ENCODE measurements around the gene SEC14L2. TPM values are rescaled to one million over a fixed set of nuclear protein-coding genes. Genes with fewer than 3 reads are reported as not detected.

Gene SEC14L2
- total and polyA plus RNA-seq, 2 of the 8 experiments (the other 6 are each of a cell fraction or from before 2014, with no cell fraction given), result 2.8 to 3.2 TPM

GRCh38 chr22:30420347-30421125 is 23.7 kb downstream of the SEC14L2 start:
- H3K27me3 ChIP-seq (replicated peaks in 1 of 4; ENCODE audit: control insufficient read depth in 3 of 4, extremely low read depth in 1 of 4, insufficient read depth in 3 of 4, low read length in 3 of 4), result no peaks in the 10 kb centered on the region
- peaks cover 0 to 15% (median 12%) of the 10 kb centered on the region in 4 experiments; a peak in 6 of 7 replicates for H3K4me1 ChIP-seq (replicated peaks in 1 of 4; ENCODE audit: control insufficient read depth in 3 of 4, insufficient read depth in 4 of 4, low read length in 3 of 4)
- H3K9ac ChIP-seq (replicated peaks in 1 of 4; ENCODE audit: extremely low read depth in 1 of 4, low read depth in 3 of 4, low read length in 3 of 4), result no peak overlapping the region
- FAIRE-seq (no peak), DNase-seq (ENCODE audit: low read depth in 1 of 2, low spot score in 2 of 2) (no peak)
- H3K23ac ChIP-seq (ENCODE audit: insufficient read length), result no peak overlapping the region
- no peak overlapping the region for H2BK20ac ChIP-seq (ENCODE audit: low read length)
- H2BK5ac ChIP-seq (ENCODE audit: low read depth, low read length), result no peak overlapping the region
- no peak overlapping the region for H4K5ac ChIP-seq (ENCODE audit: insufficient read length, low read depth, low read length)
- no peaks in the 10 kb centered on the region for H3K9me3 ChIP-seq (ENCODE audit: insufficient read depth in 2 of 2, low read depth in 1 of 2, low read length in 1 of 2)
- no peak overlapping the region for H4K8ac ChIP-seq (ENCODE audit: extremely low read depth, insufficient read depth, low read length)
- no peak overlapping the region for H2BK120ac ChIP-seq (replicated peaks; ENCODE audit: low read depth, low read length)
- no peak overlapping the region for H3K4ac ChIP-seq (replicated peaks; ENCODE audit: insufficient read length, low read depth, low read length)
- CTCF ChIA-PET (ENCODE audit: partially characterized antibody), result interaction anchor here (1.0 to 1.5 kb wide), 2 partner anchors 28 to 157 kb away, joined by 4 read pairs; no protein-coding TSS in a partner anchor
- H3K4me3 ChIP-seq (ENCODE audit: extremely low read depth in 1 of 4, insufficient read depth in 2 of 4, low read depth in 3 of 4, low read length in 4 of 4), result no peak overlapping the region
- no peak overlapping the region for H2AK5ac ChIP-seq (ENCODE audit: low read depth, low read length)
- no peak overlapping the region for H4K91ac ChIP-seq (replicated peaks; ENCODE audit: insufficient read length, low read length)
- peaks cover 0 to 5% of the 10 kb centered on the region in 2 experiments; a peak in 1 of 4 replicates for H3K79me2 ChIP-seq (ENCODE audit: control insufficient read depth in 1 of 2, insufficient read depth in 2 of 2, low read length in 2 of 2)
- no peak overlapping the region for H3K14ac ChIP-seq (ENCODE audit: insufficient read length)
- no peaks in the 10 kb centered on the region for H3K79me1 ChIP-seq (ENCODE audit: low read depth, low read length)
- no peak overlapping the region for H2BK15ac ChIP-seq (ENCODE audit: low read length)
- H2AFZ ChIP-seq (ENCODE audit: low read length), result no peak overlapping the region
- no peak overlapping the region for H3K56ac ChIP-seq (replicated peaks; ENCODE audit: insufficient read length, low read depth, low read length)
- H3K18ac ChIP-seq (ENCODE audit: extremely low read depth, low read length), result no peak overlapping the region
- no peaks in the 10 kb centered on the region for H4K20me1 ChIP-seq (replicated peaks in 1 of 2; ENCODE audit: control insufficient read depth in 1 of 2, insufficient read depth in 2 of 2, low read length in 2 of 2)
- peaks cover 0 to 23% (median 11%) of the 10 kb centered on the region in 4 experiments; a peak in 5 of 8 replicates for H3K36me3 ChIP-seq (ENCODE audit: control insufficient read depth in 2 of 4, insufficient read depth in 4 of 4, low read length in 3 of 4)
- H3K4me2 ChIP-seq (ENCODE audit: insufficient read depth in 1 of 2, low read depth in 2 of 2, low read length in 2 of 2), result no peak overlapping the region
- peaks cover 17% of the 10 kb centered on the region for H3K23me2 ChIP-seq (ENCODE audit: low read depth, low read length)
- WGBS, 2 experiments (ENCODE audit: extremely low coverage in 1 of 2, insufficient coverage in 1 of 2, insufficient read length in 1 of 2, insufficient replicate concordance in 2 of 2, low coverage in 1 of 2, low lambda C conversion rate in 2 of 2, missing lambda C conversion rate in 1 of 2), result 90% methylated on average over 6 of the region's 6 CpGs; no CpG with 5 or more reads in 1 of the 2 experiments
- H2BK12ac ChIP-seq (ENCODE audit: low read depth, low read length), result no peak overlapping the region
- TF ChIP-seq SIN3A (conservative IDR thresholded peaks at IDR 0.05 in 1 of 2, IDR thresholded peaks at IDR 0.05 in 1 of 2; ENCODE audit: low read depth in 1 of 2, low read length in 2 of 2), result no peak
- no peak for TF ChIP-seq JUND (IDR thresholded peaks at IDR 0.05; ENCODE audit: low read length)
- no peak overlapping the region for H3K27ac ChIP-seq (ENCODE audit: low read depth, low read length)
- POLR2A ChIA-PET (ENCODE audit: partially characterized antibody), result interaction anchor here (1.3 to 4.2 kb wide), 3 partner anchors 10 to 23 kb away, joined by 3 to 22 read pairs (median 6); no protein-coding TSS in a partner anchor
